Liver (tissue), 3 donors: ENCODE results near the gene BLOC1S1.

Experiments used
- ATF3 ChIP-seq: IDR thresholded peaks from 2 replicates; pipeline ENCODE4 v1.6.1; 2016; ENCODE audit warnings: antibody characterized with exemption
- CTCF ChIP-seq: fragments of 150-350 bp; IDR thresholded peaks from 2 replicates; pipeline ENCODE4 v1.5.1; 2017; ENCODE audit warnings: improper control_type of control experiment, low read depth, low read length; ENCODE audit not compliant: missing input control
- EGR1 ChIP-seq, 2 donors: IDR thresholded peaks; 2 replicates each; pipeline ENCODE4 v1.6.1; 2016 to 2018; ENCODE audit warnings: antibody characterized with exemption in 2 of 2, low read depth in 2 of 2
- GABPA ChIP-seq, 2 donors: IDR thresholded peaks in 1 of 2; conservative IDR thresholded peaks in 1 of 2; 2 replicates each; pipeline ENCODE4 v1.6.1; 2016; ENCODE audit warnings: antibody characterized with exemption in 2 of 2, mild to moderate bottlenecking in 1 of 2, moderate library complexity in 1 of 2
- HNF4G ChIP-seq: IDR thresholded peaks from 2 replicates; pipeline ENCODE4 v1.6.1; 2016; ENCODE audit warnings: antibody characterized with exemption
- JUND ChIP-seq, 2 donors: IDR thresholded peaks; 2 replicates each; pipeline ENCODE4 v1.6.1; 2016; ENCODE audit warnings: antibody characterized with exemption in 2 of 2
- RAD21 ChIP-seq, 2 donors: IDR thresholded peaks; 2 replicates each; pipeline ENCODE4 v1.6.1; 2016; ENCODE audit warnings: antibody characterized with exemption in 2 of 2, mild to moderate bottlenecking in 2 of 2
- REST ChIP-seq: IDR thresholded peaks from 2 replicates; pipeline ENCODE4 v1.6.1; 2016; ENCODE audit warnings: antibody characterized with exemption, mild to moderate bottlenecking
- SP1 ChIP-seq: IDR thresholded peaks from 2 replicates; pipeline ENCODE4 v1.6.1; 2018; ENCODE audit warnings: antibody characterized with exemption, mild to moderate bottlenecking
- TAF1 ChIP-seq: conservative IDR thresholded peaks from 2 replicates; pipeline ENCODE4 v1.6.1; 2016; ENCODE audit warnings: antibody characterized with exemption, mild to moderate bottlenecking
- YY1 ChIP-seq: IDR thresholded peaks from 2 replicates; pipeline ENCODE4 v1.6.1; 2016; ENCODE audit warnings: antibody characterized with exemption, mild to moderate bottlenecking
- ZBTB33 ChIP-seq: IDR thresholded peaks from 2 replicates; pipeline ENCODE4 v1.6.1; 2016; ENCODE audit warnings: antibody characterized with exemption
- donor health status: healthy.
- donor health status: healthy.

- TF ChIP-seq CTCF = no peak
- TF ChIP-seq REST = no peak
- TF ChIP-seq SP1 = no peak
- no peak for TF ChIP-seq TAF1
- no peak for TF ChIP-seq GABPA (IDR thresholded peaks at IDR 0.05 in 1 of 2, conservative IDR thresholded peaks at IDR 0.05 in 1 of 2)
- no peak for TF ChIP-seq YY1
- TF ChIP-seq JUND (IDR thresholded peaks at IDR 0.05) = no peak
- TF ChIP-seq EGR1 (IDR thresholded peaks at IDR 0.05; ENCODE audit: low read depth in 2 of 2) = no peak
- no peak for TF ChIP-seq RAD21 (IDR thresholded peaks at IDR 0.05)
- TF ChIP-seq ZBTB33 = no peak
- no peak for TF ChIP-seq HNF4G
- TF ChIP-seq ATF3 = no peak
These were observed 12.6 kb upstream of the BLOC1S1 start for GRCh38 chr12:55703288-55703687.
